GM18873 (cell line): Measurements from ENCODE around the gene KCNE2.
"Not testable (repeated sequence)": the region's sequence is repeated elsewhere in the genome, so short reads cannot be mapped to it uniquely, and the experiment has no call there.

Experiments used
- ATAC-seq: cut with Tn5 transposase; IDR thresholded peaks from one replicate; pipeline ENCODE4 v1.9.1; 2021; ENCODE audit warnings: mild to moderate bottlenecking, moderate library complexity, moderate number of reproducible peaks; ENCODE audit not compliant: unreplicated experiment, low FRiP score

KCNE2 gene

GRCh38 chr21:34405686-34406085 lies 41.9 kb downstream of the KCNE2 start:
- ATAC-seq = not testable (repeated sequence)

GRCh38 chr21:34406102-34406501 lies 42.3 kb downstream of the KCNE2 start:
- ATAC-seq = not testable (repeated sequence)

- not testable (repeated sequence) for ATAC-seq
Measured at GRCh38 chr21:34406676-34407075, 42.9 kb downstream of the KCNE2 start.

- ATAC-seq = not testable (repeated sequence)
Measured at GRCh38 chr21:34407294-34407693, 43.5 kb downstream of the KCNE2 start.

- ATAC-seq = not testable (repeated sequence)
Measured at GRCh38 chr21:34417448-34418077, 53.8 kb downstream of the KCNE2 start.
